ENCODE measurements around the gene RAI14. TPM values are rescaled to one million over a fixed set of nuclear protein-coding genes. Genes with fewer than 3 reads are reported as not detected.
"Not testable (repeated sequence)": the region's sequence is repeated elsewhere in the genome, so short reads cannot be mapped to it uniquely, and the experiment has no call there.

The RAI14 gene
- total and polyA plus RNA-seq, 3 donors from 2014 or later, result 34.3 to 54.6 (median 49.6) TPM

DNA sequence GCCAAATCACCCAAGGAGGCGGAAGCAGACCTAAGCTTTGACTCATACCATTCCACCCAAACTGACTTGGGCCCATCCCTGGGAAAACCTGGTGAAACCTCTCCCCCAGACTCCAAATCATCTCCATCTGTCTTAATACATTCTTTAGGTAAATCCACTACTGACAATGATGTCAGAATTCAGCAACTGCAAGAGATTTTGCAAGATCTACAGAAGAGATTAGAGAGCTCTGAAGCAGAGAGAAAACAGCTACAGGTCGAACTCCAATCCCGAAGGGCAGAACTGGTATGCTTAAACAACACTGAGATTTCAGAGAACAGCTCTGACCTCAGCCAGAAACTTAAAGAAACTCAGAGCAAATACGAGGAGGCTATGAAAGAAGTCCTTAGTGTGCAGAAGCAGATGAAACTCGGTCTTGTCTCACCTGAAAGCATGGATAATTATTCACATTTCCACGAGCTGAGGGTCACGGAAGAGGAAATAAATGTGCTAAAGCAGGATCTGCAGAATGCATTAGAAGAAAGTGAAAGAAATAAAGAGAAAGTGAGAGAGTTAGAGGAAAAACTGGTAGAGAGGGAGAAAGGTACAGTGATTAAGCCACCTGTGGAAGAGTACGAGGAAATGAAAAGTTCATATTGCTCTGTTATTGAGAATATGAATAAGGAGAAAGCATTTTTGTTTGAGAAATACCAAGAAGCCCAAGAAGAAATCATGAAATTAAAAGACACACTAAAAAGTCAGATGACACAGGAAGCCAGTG is 167.0 kb downstream of the RAI14 start:
- Histone ChIP-seq H3K9me3 (no peaks in the 10 kb centered on the region), H3K27me3 (no peaks in the 10 kb centered on the region), H3K36me3 (ENCODE audit: low read depth, missing control alignments) (no peaks in the 10 kb centered on the region), H3K27ac (no peak overlapping the region), H3K4me1 (no peaks in the 10 kb centered on the region), H3K4me3 (no peak overlapping the region)
- WGBS, 2 donors, result 68 to 79% methylated on average over 8 of the region's 8 CpGs
- TF ChIP-seq, protein P1, sequence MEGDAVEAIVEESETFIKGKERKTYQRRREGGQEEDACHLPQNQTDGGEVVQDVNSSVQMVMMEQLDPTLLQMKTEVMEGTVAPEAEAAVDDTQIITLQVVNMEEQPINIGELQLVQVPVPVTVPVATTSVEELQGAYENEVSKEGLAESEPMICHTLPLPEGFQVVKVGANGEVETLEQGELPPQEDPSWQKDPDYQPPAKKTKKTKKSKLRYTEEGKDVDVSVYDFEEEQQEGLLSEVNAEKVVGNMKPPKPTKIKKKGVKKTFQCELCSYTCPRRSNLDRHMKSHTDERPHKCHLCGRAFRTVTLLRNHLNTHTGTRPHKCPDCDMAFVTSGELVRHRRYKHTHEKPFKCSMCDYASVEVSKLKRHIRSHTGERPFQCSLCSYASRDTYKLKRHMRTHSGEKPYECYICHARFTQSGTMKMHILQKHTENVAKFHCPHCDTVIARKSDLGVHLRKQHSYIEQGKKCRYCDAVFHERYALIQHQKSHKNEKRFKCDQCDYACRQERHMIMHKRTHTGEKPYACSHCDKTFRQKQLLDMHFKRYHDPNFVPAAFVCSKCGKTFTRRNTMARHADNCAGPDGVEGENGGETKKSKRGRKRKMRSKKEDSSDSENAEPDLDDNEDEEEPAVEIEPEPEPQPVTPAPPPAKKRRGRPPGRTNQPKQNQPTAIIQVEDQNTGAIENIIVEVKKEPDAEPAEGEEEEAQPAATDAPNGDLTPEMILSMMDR (IDR thresholded peaks at IDR 0.05), result no peak
- no peak for TF ChIP-seq POLR2A (IDR thresholded peaks at IDR 0.05)
- no peak for DNase-seq
- intact Hi-C loops (cut with DNase I; ENCODE audit: low total_unique reads), result no loop called here

DNA sequence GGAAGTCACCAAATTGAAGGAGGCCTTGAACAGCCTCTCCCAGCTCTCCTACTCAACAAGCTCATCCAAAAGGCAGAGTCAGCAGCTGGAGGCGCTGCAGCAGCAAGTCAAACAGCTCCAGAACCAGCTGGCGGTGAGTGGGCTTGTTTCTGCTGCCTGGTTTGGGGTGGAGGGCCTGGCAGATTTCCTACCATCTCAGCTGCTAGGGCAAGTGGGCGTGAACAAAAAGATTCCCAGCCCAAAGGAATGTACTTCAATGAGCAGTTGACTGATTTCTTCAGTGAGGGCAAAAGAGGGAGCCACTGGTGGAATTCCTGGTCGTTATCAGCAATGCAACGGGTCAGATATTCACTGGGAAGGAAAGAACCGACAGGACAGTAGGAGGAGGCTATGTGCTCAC is 170.2 kb downstream of the RAI14 start:
- DNase-seq, result no peak
- Histone ChIP-seq H3K36me3 (ENCODE audit: low read depth, missing control alignments) (no peaks in the 10 kb centered on the region), H3K27ac (no peak overlapping the region), H3K4me1 (no peaks in the 10 kb centered on the region), H3K4me3 (no peak overlapping the region), H3K27me3 (no peaks in the 10 kb centered on the region), H3K9me3 (no peaks in the 10 kb centered on the region)
- intact Hi-C loops (cut with DNase I; ENCODE audit: low total_unique reads), result no loop called here
- WGBS, 2 donors, result 59 to 68% methylated on average over 6 of the region's 6 CpGs
- no peak for TF ChIP-seq POLR2A (IDR thresholded peaks at IDR 0.05)
- TF ChIP-seq, protein P1 (IDR thresholded peaks at IDR 0.05), result no peak

DNA sequence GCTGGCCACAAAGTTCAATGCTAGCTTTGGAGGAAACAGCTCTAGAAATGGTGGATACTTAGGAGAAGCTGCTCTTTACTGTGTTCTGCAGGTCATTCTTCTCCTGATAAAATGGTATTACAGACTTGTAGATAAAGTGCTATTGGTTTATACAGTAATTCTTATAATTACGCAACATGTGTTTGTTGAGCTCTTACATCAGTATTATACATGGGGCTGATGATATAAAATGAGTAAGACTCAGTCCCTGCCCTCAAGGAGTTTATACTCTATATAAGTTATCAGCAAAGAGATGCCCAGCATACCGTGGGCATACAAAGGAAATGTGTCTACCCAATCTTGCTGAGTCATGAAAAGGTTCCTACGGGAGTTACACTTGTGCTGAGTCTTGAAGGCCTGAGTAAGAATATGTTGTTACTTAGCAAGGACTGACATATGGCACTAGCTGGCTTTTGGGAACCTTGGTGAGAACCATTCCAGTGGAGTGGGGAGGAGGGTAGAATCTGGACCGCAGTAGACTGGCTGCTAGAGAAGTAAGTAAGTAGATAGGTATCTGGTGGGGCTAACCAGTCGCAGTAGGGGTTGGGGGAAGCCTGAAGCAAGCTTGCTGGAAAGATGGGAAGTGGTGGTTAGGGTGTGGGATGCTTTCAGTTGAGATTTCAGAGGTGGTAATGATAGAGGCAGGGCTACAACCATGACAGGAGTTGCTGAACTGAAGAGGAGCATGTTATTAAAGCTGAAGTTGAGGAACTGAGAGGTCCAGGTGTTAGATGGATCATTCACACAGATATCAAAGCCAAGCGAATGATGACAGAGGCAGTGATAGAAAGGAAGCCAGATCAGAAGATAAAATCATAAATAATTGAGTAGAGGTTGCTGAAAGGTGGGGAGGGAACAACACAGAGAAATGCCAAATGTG is 171.7 kb downstream of the RAI14 start:
- no peak for DNase-seq
- WGBS, 2 donors, result 92 to 96% methylated on average over 6 of the region's 6 CpGs
- Histone ChIP-seq H3K4me3 (no peak overlapping the region), H3K9me3 (no peaks in the 10 kb centered on the region), H3K36me3 (ENCODE audit: low read depth, missing control alignments) (no peaks in the 10 kb centered on the region), H3K27ac (no peak overlapping the region), H3K4me1 (no peaks in the 10 kb centered on the region), H3K27me3 (no peaks in the 10 kb centered on the region)
- TF ChIP-seq, protein P1 (IDR thresholded peaks at IDR 0.05), result no peak
- TF ChIP-seq POLR2A (IDR thresholded peaks at IDR 0.05), result no peak
- intact Hi-C loops (cut with DNase I; ENCODE audit: low total_unique reads), result no loop called here

DNA sequence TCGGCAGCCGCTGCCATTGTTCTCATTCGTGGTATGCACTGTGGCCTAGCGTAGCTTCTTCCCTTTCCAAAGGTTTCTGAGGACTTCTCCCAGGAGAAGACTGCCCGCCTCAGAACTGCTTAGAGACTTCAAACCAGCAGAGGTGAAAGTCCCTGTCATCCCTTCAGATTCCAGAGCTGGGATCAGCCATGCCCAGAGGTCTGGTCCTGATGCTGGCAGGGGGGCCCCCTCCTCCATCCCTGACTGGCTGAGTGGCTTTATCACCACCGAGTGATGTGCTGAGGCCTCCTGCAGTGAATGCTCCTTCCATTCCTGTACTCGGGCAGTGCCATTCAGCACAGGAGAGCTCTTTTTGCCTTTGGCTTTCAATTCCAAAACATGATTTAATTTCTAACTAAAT is 174.7 kb downstream of the RAI14 start:
- H3K36me3 ChIP-seq (ENCODE audit: low read depth, missing control alignments); DNase-seq; H3K27ac ChIP-seq; intact Hi-C loops (cut with DNase I; ENCODE audit: low total_unique reads); H3K27me3 ChIP-seq; H3K9me3 ChIP-seq; H3K4me3 ChIP-seq; H3K4me1 ChIP-seq: not testable (repeated sequence)
- 76% methylated on average over 6 to 7 of the region's 7 CpGs for WGBS, 2 donors

DNA sequence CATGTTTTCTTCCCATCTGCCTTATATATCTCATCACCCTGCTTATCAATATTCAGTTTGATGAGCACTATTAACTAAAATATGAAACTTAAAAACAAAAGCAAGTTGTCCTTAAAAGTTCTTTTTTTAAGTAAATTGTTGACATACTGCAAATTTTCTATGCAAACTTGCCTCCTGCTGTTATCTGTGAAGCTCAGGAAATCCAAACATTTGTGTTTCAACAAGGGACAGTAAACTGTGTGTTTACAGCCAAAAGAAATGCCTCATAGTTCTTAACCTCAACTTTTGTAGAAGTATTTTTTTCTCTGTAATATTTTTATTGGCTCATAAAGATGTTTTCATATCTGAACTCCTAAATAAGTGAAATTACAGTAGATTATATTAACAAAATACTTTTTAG is 175.2 kb downstream of the RAI14 start:
- intact Hi-C loops (cut with DNase I; ENCODE audit: low total_unique reads), result no loop called here

More for the DNA sequence above, 175.2 kb downstream of the RAI14 start:
- Histone ChIP-seq H3K4me3 (no peak overlapping the region), H3K27me3 (no peaks in the 10 kb centered on the region), H3K4me1 (peaks cover 3% of the 10 kb centered on the region), H3K27ac (no peak overlapping the region), H3K36me3 (ENCODE audit: low read depth, missing control alignments) (no peaks in the 10 kb centered on the region), H3K9me3 (no peaks in the 10 kb centered on the region)
- no peak for DNase-seq
- TF ChIP-seq POLR2A (IDR thresholded peaks at IDR 0.05), result no peak

Data from testis (tissue), 3 donors.